ENCODE results near the gene NMRAL1. TPM values are rescaled to one million over a fixed set of nuclear protein-coding genes. Genes with fewer than 3 reads are reported as not detected.

The NMRAL1 gene
- total RNA-seq, 4 donors from 2014 or later = 41.5 to 74.5 (median 58.1) TPM

GRCh38 chr16:4435337-4436067 is 38.9 kb downstream of the NMRAL1 start:
- TF ChIP-seq, protein P1, sequence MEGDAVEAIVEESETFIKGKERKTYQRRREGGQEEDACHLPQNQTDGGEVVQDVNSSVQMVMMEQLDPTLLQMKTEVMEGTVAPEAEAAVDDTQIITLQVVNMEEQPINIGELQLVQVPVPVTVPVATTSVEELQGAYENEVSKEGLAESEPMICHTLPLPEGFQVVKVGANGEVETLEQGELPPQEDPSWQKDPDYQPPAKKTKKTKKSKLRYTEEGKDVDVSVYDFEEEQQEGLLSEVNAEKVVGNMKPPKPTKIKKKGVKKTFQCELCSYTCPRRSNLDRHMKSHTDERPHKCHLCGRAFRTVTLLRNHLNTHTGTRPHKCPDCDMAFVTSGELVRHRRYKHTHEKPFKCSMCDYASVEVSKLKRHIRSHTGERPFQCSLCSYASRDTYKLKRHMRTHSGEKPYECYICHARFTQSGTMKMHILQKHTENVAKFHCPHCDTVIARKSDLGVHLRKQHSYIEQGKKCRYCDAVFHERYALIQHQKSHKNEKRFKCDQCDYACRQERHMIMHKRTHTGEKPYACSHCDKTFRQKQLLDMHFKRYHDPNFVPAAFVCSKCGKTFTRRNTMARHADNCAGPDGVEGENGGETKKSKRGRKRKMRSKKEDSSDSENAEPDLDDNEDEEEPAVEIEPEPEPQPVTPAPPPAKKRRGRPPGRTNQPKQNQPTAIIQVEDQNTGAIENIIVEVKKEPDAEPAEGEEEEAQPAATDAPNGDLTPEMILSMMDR (IDR thresholded peaks at IDR 0.05) = no peak
- no peak for TF ChIP-seq POLR2A (IDR thresholded peaks at IDR 0.05)
- H3K9me3 ChIP-seq = no peaks in the 10 kb centered on the region
- H3K4me1 ChIP-seq = no peaks in the 10 kb centered on the region
- DNase-seq = no peak
- no peaks in the 10 kb centered on the region for H3K27me3 ChIP-seq
- H3K27ac ChIP-seq = no peak overlapping the region
- H3K4me3 ChIP-seq = no peak overlapping the region
- peaks cover 0 to 68% (median 0%) of the 10 kb centered on the region in 3 donors for H3K36me3 ChIP-seq

DNA sequence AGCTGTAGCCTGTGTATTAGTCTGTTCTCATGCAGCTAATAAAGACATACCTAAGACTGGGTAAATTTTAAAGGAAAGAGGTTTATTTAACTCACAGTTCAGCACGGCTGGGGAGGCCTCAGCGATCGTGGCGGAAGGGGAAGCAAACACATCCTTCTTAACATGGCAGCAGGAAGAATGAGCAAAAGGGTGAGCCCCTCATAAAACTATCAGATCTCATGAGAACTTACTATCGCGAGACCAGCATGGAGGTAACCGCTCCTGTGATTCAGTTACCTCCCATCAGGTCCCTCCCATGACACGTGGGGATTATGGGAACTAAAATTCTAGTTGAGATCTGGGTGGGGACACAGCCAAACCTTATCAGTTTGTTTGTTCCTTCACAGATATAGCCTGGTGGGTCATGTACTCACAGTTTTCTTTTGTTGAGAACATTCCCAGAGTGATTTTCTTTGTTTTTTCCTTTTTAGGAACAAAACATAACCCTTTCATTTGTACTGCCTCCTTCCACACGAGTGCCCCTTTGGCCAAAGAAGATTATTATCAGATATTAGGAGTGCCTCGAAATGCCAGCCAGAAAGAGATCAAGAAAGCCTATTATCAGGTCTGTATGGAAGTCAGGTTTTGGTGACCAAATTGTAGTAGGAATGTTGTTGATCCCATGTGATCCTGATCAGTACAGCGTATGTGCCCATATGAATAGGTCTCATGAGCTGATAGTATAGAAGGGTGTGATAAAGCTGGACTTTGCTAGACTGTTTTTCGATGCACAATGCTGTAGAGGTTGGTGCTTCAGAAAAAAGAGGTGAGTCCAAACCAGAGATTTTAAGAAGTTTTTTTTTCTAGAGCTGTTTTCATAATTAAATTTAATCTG is 40.3 kb downstream of the NMRAL1 start:
- no peak overlapping the region for H3K27ac ChIP-seq
- no peaks in the 10 kb centered on the region for H3K27me3 ChIP-seq
- no peaks in the 10 kb centered on the region for H3K9me3 ChIP-seq
- no peak overlapping the region for H3K4me3 ChIP-seq
- TF ChIP-seq POLR2A (IDR thresholded peaks at IDR 0.05) = no peak
- TF ChIP-seq, protein P1 (IDR thresholded peaks at IDR 0.05) = no peak
- no peaks in the 10 kb centered on the region for H3K4me1 ChIP-seq
- DNase-seq = no peak
- peaks cover 0 to 62% (median 0%) of the 10 kb centered on the region in 3 donors for H3K36me3 ChIP-seq

DNA sequence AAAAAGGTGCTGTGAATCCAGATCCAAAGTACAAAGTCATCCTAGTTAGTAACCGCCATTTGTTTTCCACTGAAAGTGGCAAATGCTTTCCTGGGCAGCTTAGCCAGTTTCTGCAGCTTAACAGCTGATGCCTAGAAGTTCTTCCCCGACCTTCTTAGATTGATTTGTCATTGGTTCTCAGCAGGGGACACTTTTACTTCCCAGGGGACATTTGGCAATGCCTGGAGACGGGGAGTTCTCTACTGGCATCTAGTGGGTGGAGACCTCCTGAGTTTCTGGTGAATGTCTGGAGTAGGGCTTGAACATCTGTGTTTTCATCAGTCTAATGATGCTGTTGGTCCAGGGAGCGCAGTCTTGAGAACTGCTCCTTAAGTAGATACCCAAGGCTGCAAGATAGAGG is 41.2 kb downstream of the NMRAL1 start:
- H3K36me3 ChIP-seq = peaks cover 0 to 55% (median 0%) of the 10 kb centered on the region in 3 donors
- DNase-seq = no peak
- no peaks in the 10 kb centered on the region for H3K4me1 ChIP-seq
- H3K27ac ChIP-seq = no peak overlapping the region
- no peak overlapping the region for H3K4me3 ChIP-seq
- no peak for TF ChIP-seq POLR2A (IDR thresholded peaks at IDR 0.05)
- TF ChIP-seq, protein P1 (IDR thresholded peaks at IDR 0.05) = no peak
- no peaks in the 10 kb centered on the region for H3K9me3 ChIP-seq
- H3K27me3 ChIP-seq = no peaks in the 10 kb centered on the region

GRCh38 chr16:4431023-4431422 is 43.4 kb downstream of the NMRAL1 start:
- Histone ChIP-seq H3K9me3 (no peaks in the 10 kb centered on the region), H3K4me1 (peaks cover 0 to 15% (median 4%) of the 10 kb centered on the region in 4 donors), H3K4me3 (no peak overlapping the region), H3K27ac (no peak overlapping the region), H3K27me3 (no peaks in the 10 kb centered on the region), H3K36me3 (peaks cover 0 to 33% (median 0%) of the 10 kb centered on the region in 3 donors)
- DNase-seq = no peak
- no peak for TF ChIP-seq POLR2A (IDR thresholded peaks at IDR 0.05)
- TF ChIP-seq, protein P1 (IDR thresholded peaks at IDR 0.05) = no peak

GRCh38 chr16:4428500-4428899 is 45.9 kb downstream of the NMRAL1 start:
- Histone ChIP-seq H3K4me1 (peaks cover 0 to 20% (median 6%) of the 10 kb centered on the region in 4 donors), H3K27ac (no peak overlapping the region), H3K27me3 (no peaks in the 10 kb centered on the region), H3K36me3 (peaks cover 0 to 16% (median 0%) of the 10 kb centered on the region in 3 donors), H3K9me3 (no peaks in the 10 kb centered on the region), H3K4me3 (no peak overlapping the region)
- no peak for TF ChIP-seq POLR2A (IDR thresholded peaks at IDR 0.05)
- TF ChIP-seq, protein P1 (IDR thresholded peaks at IDR 0.05) = no peak
- no peak for DNase-seq

All from Peyer's patch (tissue), 4 donors.